Uterus (tissue), 4 donors: Measurements from ENCODE around the gene UBE2H. TPM values are rescaled to one million over a fixed set of nuclear protein-coding genes. Genes with fewer than 3 reads are reported as not detected.
"Not testable (repeated sequence)": the region's sequence is repeated elsewhere in the genome, so short reads cannot be mapped to it uniquely, and the experiment has no call there.

Experiments used
- DNase-seq, 2 donors: peaks; one replicate each; pipeline ENCODE4 v3.0.0-alpha.2; 2019 to 2020
- H3K27ac ChIP-seq, 2 donors: fragments of 200-600 bp; sonication (generic); 1 replicate in 1 of 2; 2 replicates in 1 of 2; pipeline ENCODE4 v1.5.1; 2016 to 2018
- H3K27me3 ChIP-seq, 2 donors: fragments of 200-600 bp; sonication (generic); one replicate each; pipeline ENCODE4 v1.5.1; 2018 to 2019; ENCODE audit warnings: control low read depth in 1 of 2
- H3K36me3 ChIP-seq, 2 donors: fragments of 200-600 bp; sonication (generic); one replicate each; pipeline ENCODE4 v1.5.1; 2019; ENCODE audit warnings: control low read depth in 1 of 2
- H3K4me1 ChIP-seq, 2 donors: fragments of 200-600 bp; sonication (generic); one replicate each; pipeline ENCODE4 v1.5.1; 2018 to 2019; ENCODE audit warnings: control low read depth in 1 of 2
- H3K4me3 ChIP-seq, 2 donors: fragments of 200-600 bp; sonication (generic); 1 replicate in 1 of 2; 2 replicates in 1 of 2; pipeline ENCODE4 v1.5.1; 2018 to 2019; ENCODE audit warnings: mild to moderate bottlenecking in 1 of 2
- H3K9me3 ChIP-seq, 2 donors: fragments of 200-600 bp; sonication (generic); one replicate each; pipeline ENCODE4 v1.5.1; 2019; ENCODE audit warnings: control low read depth in 1 of 2
- POLR2A ChIP-seq, 2 donors: fragments of 450-650 bp; IDR thresholded peaks; one replicate each; pipeline ENCODE4 v1.6.1; 2016; ENCODE audit warnings: antibody characterized with exemption in 2 of 2, mild to moderate bottlenecking in 1 of 2, moderate library complexity in 1 of 2
- intact Hi-C: fragments of 100-400 bp; cut with DNase I; formaldehyde crosslinking; loops from one replicate; pipeline ENCODE4 v1.15.1; 2023; ENCODE audit warnings: low total_unique reads
- total RNA-seq, 4 donors: library from RNA; depleted of rRNA in 3 of 4; stranded (reverse); fragments of >200 nt in 3 of 4; gene quantifications; one replicate each; pipeline versions ENCODE4 v1.1.0 to v1.2.4, GENCODE V29; 2014 to 2023
- TF ChIP-seq, protein P1 (sequence below), 4 experiments: fragments of 200-600 bp in 2 of 4; fragments of 450-650 bp in 2 of 4; sonication (generic) in 2 of 4; IDR thresholded peaks; one replicate each; pipeline ENCODE4 v1.5.1; 2016 to 2019; ENCODE audit warnings: antibody characterized with exemption in 4 of 4, mild to moderate bottlenecking in 2 of 4, moderate library complexity in 1 of 4
- donor health status: DM: yes; HTN: yes; CAD: no.

The UBE2H gene
- total RNA-seq, 4 donors from 2014 or later, result 35.4 to 99.8 (median 53.1) TPM

DNA sequence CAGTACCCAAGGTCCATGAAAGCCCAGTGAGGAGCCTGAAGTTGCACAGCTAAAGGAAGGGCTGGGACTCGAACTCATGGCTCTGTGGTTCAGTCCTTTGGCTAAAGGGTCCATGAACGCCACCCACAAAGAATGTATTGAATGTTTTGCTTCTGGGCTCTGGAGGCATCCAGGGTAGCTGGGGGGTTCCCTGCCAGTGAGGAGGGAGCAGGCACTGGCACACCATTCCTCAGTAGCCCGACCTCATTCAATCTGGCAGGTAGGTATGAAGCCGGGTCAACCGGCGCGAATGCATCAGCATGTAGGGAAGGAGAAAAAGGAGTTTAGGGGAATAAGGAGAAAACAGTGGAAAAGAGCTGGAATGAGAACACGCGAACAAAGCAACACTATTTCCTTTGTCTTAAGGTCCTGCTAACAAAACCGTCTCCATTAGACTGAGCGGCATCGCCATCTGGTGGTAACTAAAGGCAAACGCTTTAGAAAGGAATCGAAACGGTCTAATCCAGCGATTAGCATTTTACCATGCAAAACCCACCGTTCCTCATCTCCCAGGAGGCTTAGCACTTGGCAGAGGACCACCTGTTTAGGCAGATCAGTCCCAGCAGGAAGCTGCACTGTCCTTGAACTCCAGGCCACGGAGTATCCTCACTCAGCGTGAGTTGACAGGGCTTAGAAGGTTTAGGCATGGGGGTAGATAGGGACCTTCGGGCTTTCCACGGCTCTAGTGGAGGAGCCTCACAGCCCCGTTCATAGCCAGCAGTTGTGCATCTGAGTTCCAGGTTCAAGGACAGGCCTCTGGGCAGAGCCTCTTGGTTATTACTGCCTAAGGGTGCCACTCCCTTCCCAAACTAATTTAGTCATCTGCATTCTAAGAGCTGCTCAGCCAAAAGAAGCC, 122.8 kb downstream of the UBE2H start:
- Histone ChIP-seq H3K27me3 (no peaks in the 10 kb centered on the region), H3K9me3 (no peaks in the 10 kb centered on the region), H3K36me3 (no peaks in the 10 kb centered on the region), H3K4me3 (peak overlapping the region; percentile 9 to 15), H3K27ac (peak overlapping the region; percentile 80 to 89), H3K4me1 (peaks cover 0 to 6% of the 10 kb centered on the region in 2 donors)
- DNase-seq, result peak; percentile 67 to 73
- intact Hi-C loops, result loop anchor here (5.0 kb wide), 1 partner anchor 122 kb away; the partner anchor contains the start of gene UBE2H
- no peak for TF ChIP-seq POLR2A (IDR thresholded peaks at IDR 0.05)
- TF ChIP-seq, protein P1, sequence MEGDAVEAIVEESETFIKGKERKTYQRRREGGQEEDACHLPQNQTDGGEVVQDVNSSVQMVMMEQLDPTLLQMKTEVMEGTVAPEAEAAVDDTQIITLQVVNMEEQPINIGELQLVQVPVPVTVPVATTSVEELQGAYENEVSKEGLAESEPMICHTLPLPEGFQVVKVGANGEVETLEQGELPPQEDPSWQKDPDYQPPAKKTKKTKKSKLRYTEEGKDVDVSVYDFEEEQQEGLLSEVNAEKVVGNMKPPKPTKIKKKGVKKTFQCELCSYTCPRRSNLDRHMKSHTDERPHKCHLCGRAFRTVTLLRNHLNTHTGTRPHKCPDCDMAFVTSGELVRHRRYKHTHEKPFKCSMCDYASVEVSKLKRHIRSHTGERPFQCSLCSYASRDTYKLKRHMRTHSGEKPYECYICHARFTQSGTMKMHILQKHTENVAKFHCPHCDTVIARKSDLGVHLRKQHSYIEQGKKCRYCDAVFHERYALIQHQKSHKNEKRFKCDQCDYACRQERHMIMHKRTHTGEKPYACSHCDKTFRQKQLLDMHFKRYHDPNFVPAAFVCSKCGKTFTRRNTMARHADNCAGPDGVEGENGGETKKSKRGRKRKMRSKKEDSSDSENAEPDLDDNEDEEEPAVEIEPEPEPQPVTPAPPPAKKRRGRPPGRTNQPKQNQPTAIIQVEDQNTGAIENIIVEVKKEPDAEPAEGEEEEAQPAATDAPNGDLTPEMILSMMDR (IDR thresholded peaks at IDR 0.05), result peak; percentile 75 to 85 (median 83)

DNA sequence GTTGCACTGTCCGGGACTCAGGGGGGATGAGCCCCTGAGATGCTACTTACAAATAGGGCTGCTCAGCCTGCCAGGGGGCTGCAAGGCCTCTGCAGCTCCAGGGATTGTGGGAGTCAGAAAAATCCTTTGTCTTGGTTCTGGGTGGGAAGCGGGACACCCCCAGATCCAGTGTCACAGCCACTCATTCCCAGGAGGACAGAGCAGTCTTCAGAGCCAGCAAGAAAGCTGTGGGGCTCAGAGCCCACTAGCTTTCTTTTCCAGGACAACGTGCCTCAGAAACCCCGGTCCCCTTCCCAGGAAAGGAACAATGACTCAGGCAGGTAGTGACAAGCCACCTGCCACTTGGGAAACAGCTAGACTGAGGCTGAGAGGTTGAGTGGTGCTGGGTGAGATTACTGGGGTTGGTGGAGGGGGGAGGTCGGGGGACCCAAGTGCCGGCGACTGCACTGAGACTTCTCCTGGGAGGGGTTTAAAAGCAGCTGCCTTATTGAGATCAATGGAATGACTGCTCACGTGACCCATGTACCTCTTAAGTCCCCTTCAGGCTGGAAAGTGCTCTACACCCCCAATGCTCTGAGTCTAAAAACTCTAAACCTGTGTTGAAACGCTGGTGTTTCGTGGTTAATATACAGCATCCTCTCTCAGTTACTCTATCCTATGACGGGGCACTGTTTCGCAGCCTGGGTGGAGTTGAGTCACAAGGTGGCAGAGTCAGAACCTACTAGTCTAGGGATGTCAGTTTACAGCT, 123.6 kb downstream of the UBE2H start:
- Histone ChIP-seq H3K36me3 (no peaks in the 10 kb centered on the region), H3K9me3 (no peaks in the 10 kb centered on the region), H3K4me3 (no peak overlapping the region), H3K27me3 (no peaks in the 10 kb centered on the region), H3K27ac (peak overlapping the region in 1 of 2 donors; percentile 89), H3K4me1 (peaks cover 0 to 6% of the 10 kb centered on the region in 2 donors)
- intact Hi-C loops, result loop anchor here (5.0 kb wide), 1 partner anchor 123 kb away; the partner anchor contains the start of gene UBE2H
- no peak for TF ChIP-seq POLR2A (IDR thresholded peaks at IDR 0.05)
- TF ChIP-seq, protein P1 (IDR thresholded peaks at IDR 0.05), result no peak
- DNase-seq, result no peak

GRCh38 chr7:129828078-129828762, 124.5 kb downstream of the UBE2H start:
- DNase-seq, result no peak

GRCh38 chr7:129827467-129827990, 125.2 kb downstream of the UBE2H start:
- Histone ChIP-seq H3K4me3 (no peak overlapping the region), H3K36me3 (no peaks in the 10 kb centered on the region), H3K9me3 (no peaks in the 10 kb centered on the region), H3K27ac (no peak overlapping the region), H3K27me3 (no peaks in the 10 kb centered on the region), H3K4me1 (peaks cover 0 to 6% of the 10 kb centered on the region in 2 donors)
- no peak for DNase-seq
- intact Hi-C loops, result loop anchor here (5.0 kb wide), 1 partner anchor 125 kb away; the partner anchor contains the start of gene UBE2H
- TF ChIP-seq, protein P1 (IDR thresholded peaks at IDR 0.05), result no peak
- TF ChIP-seq POLR2A (IDR thresholded peaks at IDR 0.05), result no peak

More at GRCh38 chr7:129828078-129828762, 124.5 kb downstream of the UBE2H start:
- intact Hi-C loops, result loop anchor here (5.0 kb wide), 1 partner anchor 124 kb away; the partner anchor contains the start of gene UBE2H
- Histone ChIP-seq H3K27ac (no peak overlapping the region), H3K4me3 (no peak overlapping the region), H3K4me1 (peaks cover 0 to 6% of the 10 kb centered on the region in 2 donors), H3K27me3 (no peaks in the 10 kb centered on the region), H3K9me3 (no peaks in the 10 kb centered on the region), H3K36me3 (no peaks in the 10 kb centered on the region)
- TF ChIP-seq, protein P1 (IDR thresholded peaks at IDR 0.05), result no peak
- TF ChIP-seq POLR2A (IDR thresholded peaks at IDR 0.05), result no peak

GRCh38 chr7:129826895-129827294, 125.9 kb downstream of the UBE2H start:
- H3K27ac ChIP-seq, H3K4me1 ChIP-seq, H3K36me3 ChIP-seq, H3K9me3 ChIP-seq, DNase-seq, H3K27me3 ChIP-seq, H3K4me3 ChIP-seq: not testable (repeated sequence)
- intact Hi-C loops, result loop anchor here (5.0 kb wide), 1 partner anchor 125 kb away; the partner anchor contains the start of gene UBE2H
